ENCODE measurements around the gene SMCO2.

SMCO2 gene

GRCh38 chr12:27455589-27455988, 9.1 kb downstream of the SMCO2 start:
- no peaks in the 10 kb centered on the region for H3K36me3 ChIP-seq (ENCODE audit: control insufficient read depth, insufficient read depth, low read length, severe bottlenecking)
- H3K4me3 ChIP-seq (ENCODE audit: low read length), result no peak overlapping the region
- no peaks in the 10 kb centered on the region for H3K9me3 ChIP-seq (ENCODE audit: control insufficient read depth, low read length)
- H3K27me3 ChIP-seq (replicated peaks; ENCODE audit: control insufficient read depth, insufficient read depth, low read length), result no peaks in the 10 kb centered on the region
- DNase-seq (ENCODE audit: low read depth), result no peak
- H3K9ac ChIP-seq (ENCODE audit: low read length), result no peak overlapping the region
- H3K4me1 ChIP-seq (ENCODE audit: control insufficient read depth, insufficient read depth, low read length), result peaks cover 6% of the 10 kb centered on the region

DNA sequence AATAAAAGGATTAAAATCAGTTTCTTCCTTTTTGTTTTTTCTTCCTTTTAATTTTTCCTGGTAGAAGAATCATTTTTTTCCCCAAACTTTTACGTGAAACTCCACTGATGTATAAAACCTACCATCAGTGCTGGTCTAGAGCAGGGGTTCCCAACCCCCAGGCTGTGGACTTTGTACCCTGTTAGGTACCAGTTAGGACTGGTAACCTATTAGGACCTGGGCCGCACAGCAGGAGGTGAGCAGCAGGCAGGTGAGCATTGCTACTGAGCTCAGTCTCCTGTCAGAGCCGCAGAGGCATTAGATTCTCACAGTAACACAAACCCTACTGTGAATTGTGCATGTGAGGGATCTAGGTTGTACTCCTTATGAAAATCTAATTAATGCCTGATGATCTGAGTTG, 10.1 kb downstream of the SMCO2 start:
- Histone ChIP-seq H3K9ac (ENCODE audit: low read length) (no peak overlapping the region), H3K9me3 (ENCODE audit: control insufficient read depth, low read length) (no peaks in the 10 kb centered on the region), H3K4me1 (ENCODE audit: control insufficient read depth, insufficient read depth, low read length) (peaks cover 10% of the 10 kb centered on the region), H3K36me3 (ENCODE audit: control insufficient read depth, insufficient read depth, low read length, severe bottlenecking) (no peaks in the 10 kb centered on the region), H3K27me3 (replicated peaks; ENCODE audit: control insufficient read depth, insufficient read depth, low read length) (no peaks in the 10 kb centered on the region), H3K4me3 (ENCODE audit: low read length) (no peak overlapping the region)
- no peak for DNase-seq (ENCODE audit: low read depth)

DNA sequence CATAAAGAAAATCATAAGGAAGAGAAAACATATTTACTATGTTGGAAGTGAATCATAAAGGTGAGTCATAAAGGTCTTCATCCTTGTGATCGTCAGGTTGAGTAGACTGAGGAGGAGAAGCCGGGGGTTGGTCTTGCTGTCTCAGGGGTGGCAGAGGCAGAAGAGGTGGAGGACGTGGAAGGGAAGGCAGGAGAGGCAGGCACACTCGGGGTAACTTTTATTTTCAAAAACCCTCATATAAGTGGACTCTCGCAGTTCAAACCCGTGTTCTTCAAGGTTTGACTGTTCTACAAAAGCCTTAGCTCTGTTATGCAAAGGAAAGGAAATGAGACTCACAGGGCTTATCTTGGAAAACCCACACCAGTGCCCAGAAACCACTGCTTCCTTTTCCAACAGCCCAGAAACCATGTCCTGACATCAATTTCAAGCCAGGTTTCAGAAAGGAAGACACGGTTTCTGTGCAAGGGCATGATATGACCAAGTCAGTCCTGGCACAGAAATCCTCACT, 14.0 kb downstream of the SMCO2 start:
- Histone ChIP-seq H3K9me3 (ENCODE audit: control insufficient read depth, low read length) (no peaks in the 10 kb centered on the region), H3K36me3 (ENCODE audit: control insufficient read depth, insufficient read depth, low read length, severe bottlenecking) (no peaks in the 10 kb centered on the region), H3K4me1 (ENCODE audit: control insufficient read depth, insufficient read depth, low read length) (peaks cover 27% of the 10 kb centered on the region), H3K27me3 (replicated peaks; ENCODE audit: control insufficient read depth, insufficient read depth, low read length) (no peaks in the 10 kb centered on the region), H3K4me3 (ENCODE audit: low read length) (no peak overlapping the region), H3K9ac (ENCODE audit: low read length) (no peak overlapping the region)
- no peak for DNase-seq (ENCODE audit: low read depth)

DNA sequence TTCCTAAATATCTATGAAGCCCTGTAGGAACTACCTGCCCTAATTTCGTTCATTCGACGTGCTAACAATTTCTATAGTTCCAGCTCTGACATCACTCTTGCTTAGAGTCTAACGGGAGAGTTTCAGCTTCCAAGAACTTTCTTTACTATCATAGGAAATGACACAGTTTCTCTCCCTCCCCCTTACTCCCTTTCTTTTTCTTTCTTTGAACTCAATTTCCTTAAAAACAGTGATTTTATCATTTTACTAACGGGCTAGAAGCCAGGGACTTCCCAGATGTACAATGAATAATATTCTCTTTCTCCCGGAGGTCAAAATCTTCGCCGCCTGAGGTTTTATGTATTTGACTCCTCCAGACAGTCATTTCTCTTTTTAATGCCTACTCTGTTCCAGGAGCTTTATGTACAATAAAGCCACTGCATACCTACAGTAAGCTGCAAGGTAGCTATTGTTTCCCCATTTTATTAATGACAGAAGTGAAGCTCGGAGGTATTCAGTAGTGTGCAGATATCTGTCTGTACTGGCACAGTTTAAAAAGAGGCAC, 15.7 kb downstream of the SMCO2 start:
- peak overlapping the region; percentile 27 for H3K9ac ChIP-seq (ENCODE audit: low read length)
- peak overlapping the region; percentile 70 for H3K4me3 ChIP-seq (ENCODE audit: low read length)
- no peaks in the 10 kb centered on the region for H3K27me3 ChIP-seq (replicated peaks; ENCODE audit: control insufficient read depth, insufficient read depth, low read length)
- no peaks in the 10 kb centered on the region for H3K36me3 ChIP-seq (ENCODE audit: control insufficient read depth, insufficient read depth, low read length, severe bottlenecking)
- H3K9me3 ChIP-seq (ENCODE audit: control insufficient read depth, low read length), result no peaks in the 10 kb centered on the region
- H3K4me1 ChIP-seq (ENCODE audit: control insufficient read depth, insufficient read depth, low read length), result peaks cover 27% of the 10 kb centered on the region
- DNase-seq (ENCODE audit: low read depth), result peak; percentile 61

GRCh38 chr12:27462851-27463250, 16.3 kb downstream of the SMCO2 start:
- DNase-seq (ENCODE audit: low read depth), result peak; percentile 3

GRCh38 chr12:27463511-27464219, 17.1 kb downstream of the SMCO2 start:
- Histone ChIP-seq H3K4me3 (ENCODE audit: low read length) (peak overlapping the region; percentile 23), H3K27me3 (replicated peaks; ENCODE audit: control insufficient read depth, insufficient read depth, low read length) (no peaks in the 10 kb centered on the region), H3K9me3 (ENCODE audit: control insufficient read depth, low read length) (no peaks in the 10 kb centered on the region), H3K4me1 (ENCODE audit: control insufficient read depth, insufficient read depth, low read length) (peaks cover 27% of the 10 kb centered on the region), H3K9ac (ENCODE audit: low read length) (no peak overlapping the region), H3K36me3 (ENCODE audit: control insufficient read depth, insufficient read depth, low read length, severe bottlenecking) (no peaks in the 10 kb centered on the region)
- peak; percentile 4 for DNase-seq (ENCODE audit: low read depth)

More at GRCh38 chr12:27462851-27463250, 16.3 kb downstream of the SMCO2 start:
- Histone ChIP-seq H3K9me3 (ENCODE audit: control insufficient read depth, low read length) (no peaks in the 10 kb centered on the region), H3K4me3 (ENCODE audit: low read length) (peak overlapping the region; percentile 70), H3K27me3 (replicated peaks; ENCODE audit: control insufficient read depth, insufficient read depth, low read length) (no peaks in the 10 kb centered on the region), H3K4me1 (ENCODE audit: control insufficient read depth, insufficient read depth, low read length) (peaks cover 27% of the 10 kb centered on the region), H3K9ac (ENCODE audit: low read length) (no peak overlapping the region), H3K36me3 (ENCODE audit: control insufficient read depth, insufficient read depth, low read length, severe bottlenecking) (no peaks in the 10 kb centered on the region)

DNA sequence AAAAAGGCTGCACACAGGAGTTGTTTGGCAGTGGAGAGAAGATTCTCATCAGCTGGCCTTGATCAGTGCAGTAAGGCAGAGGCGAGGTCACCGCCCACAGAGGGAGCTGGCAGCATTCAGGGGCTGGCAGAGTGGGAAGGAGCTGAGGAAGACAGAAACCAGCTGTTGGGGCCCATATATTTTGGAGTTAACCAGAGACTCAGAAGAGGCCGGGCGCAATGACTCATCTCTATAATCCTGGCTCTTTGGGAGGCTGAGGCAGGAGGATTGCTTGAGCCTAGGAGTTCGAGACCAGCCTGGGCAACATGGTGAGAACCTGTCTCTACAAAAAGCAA, 17.7 kb downstream of the SMCO2 start:
- Histone ChIP-seq H3K9ac (ENCODE audit: low read length) (no peak overlapping the region), H3K4me3 (ENCODE audit: low read length) (peak overlapping the region; percentile 23), H3K27me3 (replicated peaks; ENCODE audit: control insufficient read depth, insufficient read depth, low read length) (no peaks in the 10 kb centered on the region), H3K9me3 (ENCODE audit: control insufficient read depth, low read length) (no peaks in the 10 kb centered on the region), H3K4me1 (ENCODE audit: control insufficient read depth, insufficient read depth, low read length) (peaks cover 27% of the 10 kb centered on the region), H3K36me3 (ENCODE audit: control insufficient read depth, insufficient read depth, low read length, severe bottlenecking) (no peaks in the 10 kb centered on the region)
- peak; percentile 60 for DNase-seq (ENCODE audit: low read depth)

DNA sequence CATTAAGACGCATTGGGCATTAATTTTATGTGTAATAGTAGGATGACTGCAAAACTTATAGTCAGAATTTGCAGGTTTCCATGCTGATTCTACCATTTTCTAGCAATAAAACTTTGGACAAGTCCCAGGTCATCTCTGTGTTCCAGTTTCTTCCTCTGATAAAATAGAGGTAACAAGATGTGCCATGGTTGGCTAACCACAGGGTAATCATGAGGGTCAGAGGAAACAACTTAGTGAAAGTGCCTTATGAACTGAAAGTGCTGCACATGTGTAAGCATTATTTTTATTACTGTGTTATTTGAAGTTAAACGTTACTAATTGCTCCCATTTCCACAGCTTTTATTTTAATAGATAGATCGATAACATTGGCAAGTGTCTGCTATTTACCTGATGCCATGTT, 21.1 kb downstream of the SMCO2 start:
- H3K36me3 ChIP-seq (ENCODE audit: control insufficient read depth, insufficient read depth, low read length, severe bottlenecking), result no peaks in the 10 kb centered on the region
- H3K27me3 ChIP-seq (replicated peaks; ENCODE audit: control insufficient read depth, insufficient read depth, low read length), result no peaks in the 10 kb centered on the region
- H3K9me3 ChIP-seq (ENCODE audit: control insufficient read depth, low read length), result no peaks in the 10 kb centered on the region
- H3K9ac ChIP-seq (ENCODE audit: low read length), result no peak overlapping the region
- peaks cover 14% of the 10 kb centered on the region for H3K4me1 ChIP-seq (ENCODE audit: control insufficient read depth, insufficient read depth, low read length)
- no peak overlapping the region for H3K4me3 ChIP-seq (ENCODE audit: low read length)
- DNase-seq (ENCODE audit: low read depth), result no peak

DNA sequence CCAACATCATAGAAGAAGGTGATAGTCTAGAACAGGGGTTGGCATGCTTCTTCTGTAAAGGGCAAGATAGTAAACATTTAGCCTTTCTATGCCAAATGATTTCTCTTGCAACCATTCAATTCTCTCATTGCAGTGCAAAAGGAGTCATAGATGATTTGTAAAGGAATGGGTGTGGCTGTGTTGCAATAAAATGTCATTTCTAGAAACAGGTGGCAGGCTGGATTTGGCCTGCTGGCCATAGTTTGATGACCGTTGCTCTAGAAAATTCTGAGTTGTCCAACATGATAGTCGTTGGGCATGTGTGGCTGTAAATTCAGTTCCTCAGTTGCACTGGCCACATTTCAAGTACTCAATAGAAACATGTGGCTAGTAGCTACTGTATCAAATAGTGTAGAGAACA, 21.7 kb downstream of the SMCO2 start:
- Histone ChIP-seq H3K4me3 (ENCODE audit: low read length) (no peak overlapping the region), H3K9ac (ENCODE audit: low read length) (no peak overlapping the region), H3K36me3 (ENCODE audit: control insufficient read depth, insufficient read depth, low read length, severe bottlenecking) (no peaks in the 10 kb centered on the region), H3K27me3 (replicated peaks; ENCODE audit: control insufficient read depth, insufficient read depth, low read length) (no peaks in the 10 kb centered on the region), H3K9me3 (ENCODE audit: control insufficient read depth, low read length) (no peaks in the 10 kb centered on the region), H3K4me1 (ENCODE audit: control insufficient read depth, insufficient read depth, low read length) (peaks cover 10% of the 10 kb centered on the region)
- DNase-seq (ENCODE audit: low read depth), result no peak

DNA sequence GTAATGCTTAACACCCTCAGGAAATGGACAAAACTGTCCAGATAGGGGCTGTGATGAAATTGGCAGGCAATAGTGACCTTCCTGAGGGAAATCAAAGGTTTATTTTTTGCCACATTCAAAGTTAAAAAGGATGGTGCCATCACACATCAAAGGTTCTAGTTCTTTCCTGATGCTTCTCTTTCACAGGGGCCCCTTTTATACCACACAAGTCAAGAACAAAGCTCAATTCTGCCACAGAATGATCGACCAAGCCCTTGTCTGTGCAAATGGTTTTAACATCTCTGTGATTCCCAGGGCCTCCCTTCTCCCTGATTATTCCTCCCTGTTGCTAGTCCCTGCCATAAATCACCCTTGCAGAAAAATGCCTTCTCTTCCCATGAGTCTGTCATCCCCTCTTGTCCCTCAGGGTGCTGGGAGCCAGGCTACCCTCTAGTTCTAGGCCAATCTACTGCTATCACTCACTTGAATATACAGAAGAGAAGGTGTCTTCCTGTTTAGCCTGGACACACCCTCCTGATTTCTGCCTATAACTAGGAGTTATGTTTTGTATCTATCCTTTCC, 22.7 kb downstream of the SMCO2 start:
- H3K4me1 ChIP-seq (ENCODE audit: control insufficient read depth, insufficient read depth, low read length), result peaks cover 10% of the 10 kb centered on the region
- H3K27me3 ChIP-seq (replicated peaks; ENCODE audit: control insufficient read depth, insufficient read depth, low read length), result no peaks in the 10 kb centered on the region
- no peak overlapping the region for H3K9ac ChIP-seq (ENCODE audit: low read length)
- no peaks in the 10 kb centered on the region for H3K9me3 ChIP-seq (ENCODE audit: control insufficient read depth, low read length)
- H3K4me3 ChIP-seq (ENCODE audit: low read length), result no peak overlapping the region
- DNase-seq (ENCODE audit: low read depth), result no peak
- H3K36me3 ChIP-seq (ENCODE audit: control insufficient read depth, insufficient read depth, low read length, severe bottlenecking), result no peaks in the 10 kb centered on the region

GRCh38 chr12:27472604-27473003, 26.1 kb downstream of the SMCO2 start:
- Histone ChIP-seq H3K9me3 (ENCODE audit: control insufficient read depth, low read length) (peaks cover 18% of the 10 kb centered on the region), H3K36me3 (ENCODE audit: control insufficient read depth, insufficient read depth, low read length, severe bottlenecking) (no peaks in the 10 kb centered on the region), H3K9ac (ENCODE audit: low read length) (no peak overlapping the region)

More at GRCh38 chr12:27472604-27473003, 26.1 kb downstream of the SMCO2 start:
- Histone ChIP-seq H3K4me1 (ENCODE audit: control insufficient read depth, insufficient read depth, low read length) (peaks cover 15% of the 10 kb centered on the region), H3K27me3 (replicated peaks; ENCODE audit: control insufficient read depth, insufficient read depth, low read length) (no peaks in the 10 kb centered on the region), H3K4me3 (ENCODE audit: low read length) (no peak overlapping the region)
- DNase-seq (ENCODE audit: low read depth), result no peak

Measured in adipocyte (in vitro differentiated cells).